GM18873 (cell line): ENCODE data around the gene ALOX15.
"Not testable (repeated sequence)": the region's sequence is repeated elsewhere in the genome, so short reads cannot be mapped to it uniquely, and the experiment has no call there.

Experiments
- ATAC-seq: cut with Tn5 transposase; IDR thresholded peaks from one replicate; pipeline ENCODE4 v1.9.1; 2021; ENCODE audit warnings: mild to moderate bottlenecking, moderate library complexity, moderate number of reproducible peaks; ENCODE audit not compliant: unreplicated experiment, low FRiP score

Gene ALOX15

DNA sequence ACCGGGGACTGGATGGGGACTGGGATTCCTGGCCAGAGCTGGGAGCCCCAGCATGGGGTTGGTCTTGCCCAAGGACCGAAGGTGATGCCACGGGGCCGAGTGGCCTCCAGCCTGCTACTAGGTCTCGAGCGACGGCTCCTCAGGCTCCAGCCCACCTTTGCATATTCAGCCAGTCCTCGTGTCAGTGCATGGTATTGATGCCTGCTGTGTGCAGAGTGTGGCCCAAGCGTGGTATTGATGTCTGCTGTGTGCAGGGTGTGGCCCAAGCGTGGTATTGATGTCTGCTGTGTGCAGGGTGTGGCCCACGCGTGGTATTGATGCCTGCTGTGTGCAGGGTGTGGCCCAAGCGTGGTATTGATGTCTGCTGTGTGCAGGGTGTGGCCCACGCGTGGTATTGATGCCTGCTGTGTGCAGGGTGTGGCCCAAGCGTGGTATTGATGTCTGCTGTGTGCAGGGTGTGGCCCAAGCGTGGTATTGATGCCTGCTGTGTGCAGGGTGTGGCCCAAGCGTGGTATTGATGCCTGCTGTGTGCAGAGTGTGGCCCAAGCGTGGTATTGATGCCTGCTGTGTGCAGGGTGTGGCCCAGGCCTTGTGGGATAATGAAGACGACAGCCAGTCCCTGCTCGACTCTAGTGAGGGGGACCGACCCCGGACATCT, 45.7 kb downstream of the ALOX15 start:
- not testable (repeated sequence) for ATAC-seq

DNA sequence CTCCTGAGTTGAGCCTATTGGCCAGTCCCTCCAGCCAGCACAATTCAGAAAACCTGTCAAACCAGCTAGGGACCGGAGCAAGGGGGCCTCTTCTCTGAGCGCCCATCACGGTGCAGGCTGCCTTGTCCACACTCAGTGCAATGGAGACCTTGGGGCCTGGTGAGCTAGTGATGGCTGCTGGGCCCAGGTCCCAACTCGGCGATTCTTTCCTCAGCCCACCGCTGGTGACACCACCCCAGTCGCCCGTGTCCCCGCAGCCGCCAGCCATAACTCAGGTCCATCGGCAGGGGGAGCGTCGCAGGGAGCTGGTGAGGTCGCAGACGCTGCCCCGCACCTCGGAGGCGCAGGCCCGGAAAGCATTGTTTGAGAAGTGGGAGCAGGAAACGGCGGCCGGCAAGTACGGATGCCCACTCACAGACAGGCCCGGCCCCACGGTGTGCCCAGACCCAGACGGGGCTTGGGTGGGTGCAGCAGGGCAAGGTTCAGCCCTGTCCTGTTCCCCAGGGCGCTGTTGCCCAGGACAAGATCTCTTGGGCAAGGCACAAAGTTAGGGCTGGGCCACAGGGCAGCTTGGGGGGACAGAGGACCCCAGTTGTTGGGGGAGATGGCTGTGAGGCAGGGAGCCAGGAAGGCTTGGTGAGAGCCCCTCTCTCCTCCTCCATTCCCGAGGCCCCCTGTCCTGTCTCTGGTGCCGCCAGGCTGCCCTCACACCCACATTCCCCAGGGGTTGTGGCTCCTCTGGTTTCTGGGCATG, 46.4 kb downstream of the ALOX15 start:
- no peak for ATAC-seq

DNA sequence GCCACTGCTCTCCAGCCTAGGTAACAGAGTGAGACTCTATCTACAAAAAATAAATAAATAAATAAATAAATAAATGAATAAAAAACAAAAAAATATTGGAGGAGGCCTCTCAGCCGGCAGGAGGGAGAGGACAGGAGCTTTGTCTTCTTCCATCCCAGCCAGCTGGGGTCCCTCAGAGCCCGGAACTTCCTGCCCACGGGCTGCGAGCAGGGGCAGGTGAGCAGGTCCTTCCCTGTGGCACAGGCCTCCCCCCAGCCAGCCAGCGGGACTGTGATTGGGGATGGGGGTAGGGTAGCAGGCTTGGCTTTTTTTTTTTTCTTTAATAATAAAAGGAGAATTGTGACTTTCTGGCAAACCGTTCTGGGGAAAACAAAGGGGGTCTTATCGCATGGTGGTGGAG, 47.1 kb downstream of the ALOX15 start:
- no peak for ATAC-seq

DNA sequence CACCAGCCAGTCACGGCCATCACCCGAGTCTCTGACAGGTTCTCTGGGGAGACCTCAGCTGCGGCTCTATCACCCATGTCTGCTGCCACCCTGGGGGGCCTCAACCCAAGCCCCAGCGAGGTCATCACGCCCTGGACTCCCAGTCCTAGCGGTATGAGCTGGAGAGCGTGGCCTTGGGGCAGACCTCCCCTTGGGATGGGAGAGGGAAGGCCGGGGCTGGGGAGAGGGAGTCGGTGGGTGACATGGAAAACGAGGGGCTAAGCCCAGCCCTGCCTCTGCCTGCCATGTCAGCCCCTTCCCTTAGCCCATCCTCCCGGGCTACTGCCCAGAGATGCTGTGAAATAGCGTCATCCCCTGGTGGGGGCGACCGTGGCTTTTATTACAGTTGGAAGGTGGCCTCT, 48.5 kb downstream of the ALOX15 start:
- ATAC-seq = no peak

DNA sequence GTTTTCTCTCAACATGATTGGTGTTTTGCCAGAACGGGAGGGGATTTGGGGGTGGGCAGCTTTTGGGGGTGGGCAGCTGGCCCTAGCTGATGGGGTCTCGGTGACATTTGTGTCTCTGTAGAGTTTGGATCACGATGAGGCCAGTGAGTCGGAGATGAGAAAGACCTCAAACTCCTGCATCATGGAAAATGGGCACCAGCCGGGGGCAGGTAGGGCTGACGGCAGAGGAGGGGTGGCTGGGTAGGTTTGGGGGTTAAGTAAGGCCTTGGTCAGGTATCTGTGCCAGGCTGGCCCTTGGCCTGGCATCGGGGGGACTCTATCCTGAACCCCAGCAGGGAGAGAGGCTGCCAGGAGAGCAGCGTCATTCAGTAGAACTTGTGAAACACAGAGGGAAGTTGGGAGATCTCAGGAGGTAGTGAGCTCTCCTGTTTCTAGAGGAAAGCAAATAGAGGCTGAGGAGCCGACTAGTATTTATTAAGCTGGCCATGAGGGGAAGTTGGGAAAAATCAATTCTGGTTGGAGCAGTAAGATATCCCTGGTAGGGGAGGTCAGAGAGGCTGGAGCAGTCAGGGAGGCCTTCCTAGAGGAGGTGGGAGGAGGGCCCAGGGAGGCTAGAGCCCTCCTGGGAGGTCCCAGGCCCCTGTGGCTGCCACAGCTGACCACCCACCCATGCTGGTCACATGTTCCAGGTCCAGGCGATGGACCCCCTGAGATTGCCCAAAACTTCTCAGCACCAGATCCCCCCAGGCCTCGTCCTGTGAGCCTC, 49.1 kb downstream of the ALOX15 start:
- ATAC-seq = no peak

DNA sequence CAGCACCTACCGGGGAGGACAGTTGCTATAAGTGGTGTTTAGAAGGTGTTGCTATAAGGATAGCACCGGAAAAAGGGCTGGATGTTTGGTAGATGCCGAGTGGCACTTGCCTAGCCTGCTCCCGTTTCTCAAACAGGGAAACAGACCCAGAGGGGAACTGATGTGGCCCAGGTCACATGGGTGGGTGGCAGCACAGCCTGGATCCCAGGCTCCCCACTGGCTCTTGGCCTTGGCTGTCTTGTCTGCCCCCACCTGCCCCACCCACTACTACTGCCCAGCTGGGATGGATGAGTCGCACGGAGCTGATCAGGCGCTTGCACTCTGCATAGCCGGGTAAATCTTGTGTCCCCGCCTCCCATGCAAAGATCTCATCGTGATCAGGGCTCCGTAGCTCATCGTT, 49.9 kb downstream of the ALOX15 start:
- no peak for ATAC-seq

DNA sequence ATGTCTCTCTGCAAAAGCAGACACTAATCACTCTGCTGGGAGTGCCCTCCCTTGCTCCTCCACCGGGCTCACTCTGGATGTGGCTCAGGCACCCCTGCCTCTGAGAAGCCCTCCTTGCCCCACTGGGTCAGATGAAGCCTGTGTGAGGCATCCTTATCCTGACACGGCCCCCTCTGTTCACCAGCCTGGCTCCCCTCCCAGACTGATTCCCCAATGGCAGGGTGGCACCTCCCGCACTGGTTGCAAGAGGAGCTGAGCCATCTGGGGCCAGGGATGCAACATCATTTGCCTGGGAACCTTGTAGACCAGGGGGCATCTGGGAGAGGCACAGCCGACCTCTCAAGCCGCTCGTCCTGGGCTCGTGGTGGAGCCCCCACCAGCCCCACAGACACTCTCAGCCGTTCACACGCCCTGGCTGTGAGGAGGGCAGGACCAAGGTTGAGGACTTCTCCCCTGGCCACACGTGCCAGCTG, 50.5 kb downstream of the ALOX15 start:
- ATAC-seq = no peak

DNA sequence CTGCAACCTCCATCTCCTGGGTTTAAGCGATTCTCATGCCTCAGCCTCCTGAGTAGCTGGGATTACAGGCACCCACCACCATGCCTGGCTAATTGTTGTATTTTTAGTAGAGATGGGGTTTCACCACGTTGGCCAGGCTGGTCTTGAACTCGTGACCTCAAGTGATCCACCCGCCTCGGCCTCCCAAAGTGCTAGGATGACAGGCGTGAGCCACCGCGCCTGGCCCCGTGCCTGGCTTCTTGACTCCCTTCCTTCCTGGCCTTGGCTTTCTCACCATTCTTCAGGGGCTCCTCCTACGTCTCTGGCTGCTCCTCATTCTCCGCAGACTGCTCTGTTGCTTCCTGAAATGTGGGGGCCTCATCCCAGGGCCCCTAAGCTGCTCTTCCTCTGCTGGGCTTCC, 51.4 kb downstream of the ALOX15 start:
- not testable (repeated sequence) for ATAC-seq

DNA sequence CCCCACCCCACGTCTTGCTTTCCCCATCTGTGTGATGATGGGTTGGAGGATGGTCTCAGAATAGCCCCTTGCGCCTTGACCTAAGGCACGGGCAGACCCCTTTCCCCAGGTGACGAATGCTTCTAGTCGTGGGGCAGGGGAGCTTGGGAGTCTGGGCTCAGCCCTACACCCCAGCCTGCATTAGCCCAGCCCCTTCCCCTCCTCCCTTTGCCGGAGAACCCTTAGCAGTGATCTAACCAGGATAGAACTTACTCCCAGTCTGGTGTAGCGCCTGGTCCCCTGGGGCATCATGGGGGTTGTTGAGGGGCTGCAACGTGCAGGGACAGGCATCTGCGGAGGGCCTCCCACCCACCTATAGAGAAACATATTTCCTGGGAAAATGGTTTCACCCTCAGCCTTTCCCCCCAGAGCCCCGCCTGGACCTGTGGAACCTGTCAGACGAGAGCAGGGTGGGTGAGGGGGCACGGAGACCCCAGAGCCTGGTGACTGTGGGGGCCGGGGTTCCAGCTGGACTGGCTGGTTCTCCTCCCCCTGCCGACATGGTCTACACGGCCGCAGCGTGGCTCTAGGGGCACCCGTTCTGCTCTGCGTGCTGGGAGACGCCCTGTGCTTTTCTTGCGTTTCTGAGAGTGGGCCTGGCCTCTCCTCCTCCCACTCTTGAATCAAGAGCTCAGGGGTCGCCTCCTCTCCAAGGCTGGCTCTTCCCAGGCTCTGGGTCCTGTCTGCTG, 52.4 kb downstream of the ALOX15 start:
- ATAC-seq = no peak

DNA sequence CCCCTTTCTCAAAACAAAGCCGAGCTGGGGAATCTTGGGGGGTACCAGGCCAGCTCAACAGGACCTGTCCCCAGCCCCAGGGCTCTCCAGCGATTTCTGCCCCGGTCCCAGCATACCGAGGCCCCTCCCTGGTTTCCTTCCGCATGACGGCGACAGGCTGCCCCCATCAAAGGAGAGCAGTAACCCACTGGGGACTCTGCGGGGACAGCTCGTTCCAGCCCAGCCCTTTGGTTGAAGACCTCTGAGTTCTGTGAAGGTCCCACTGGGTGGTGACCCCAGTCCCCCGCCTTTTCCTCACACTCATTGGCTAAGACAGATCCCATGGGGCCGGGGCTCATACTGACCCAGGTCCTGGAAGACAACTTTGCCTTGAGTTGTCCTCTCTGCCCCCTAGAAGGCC, 53.1 kb downstream of the ALOX15 start:
- ATAC-seq = no peak

DNA sequence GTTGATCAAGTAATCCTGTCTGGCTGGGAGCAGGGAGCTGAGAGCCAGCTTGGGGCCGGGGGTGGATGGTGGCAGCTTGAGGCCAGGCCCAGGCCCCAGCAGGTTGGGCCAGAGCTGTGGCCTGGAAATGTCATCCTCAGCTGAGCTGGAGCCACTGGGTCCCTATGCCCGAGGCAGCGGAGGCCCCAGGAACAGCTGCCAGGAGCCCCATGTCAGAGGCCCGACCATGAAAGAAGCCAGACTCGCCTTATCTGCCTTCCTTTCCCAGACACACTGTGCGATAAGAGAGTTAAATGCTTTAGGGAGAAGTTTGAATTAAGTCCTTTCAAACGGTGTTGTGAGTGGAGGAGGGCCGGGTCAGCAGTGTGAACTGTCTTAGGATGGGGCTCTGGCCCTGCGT, 53.7 kb downstream of the ALOX15 start:
- ATAC-seq = no peak

DNA sequence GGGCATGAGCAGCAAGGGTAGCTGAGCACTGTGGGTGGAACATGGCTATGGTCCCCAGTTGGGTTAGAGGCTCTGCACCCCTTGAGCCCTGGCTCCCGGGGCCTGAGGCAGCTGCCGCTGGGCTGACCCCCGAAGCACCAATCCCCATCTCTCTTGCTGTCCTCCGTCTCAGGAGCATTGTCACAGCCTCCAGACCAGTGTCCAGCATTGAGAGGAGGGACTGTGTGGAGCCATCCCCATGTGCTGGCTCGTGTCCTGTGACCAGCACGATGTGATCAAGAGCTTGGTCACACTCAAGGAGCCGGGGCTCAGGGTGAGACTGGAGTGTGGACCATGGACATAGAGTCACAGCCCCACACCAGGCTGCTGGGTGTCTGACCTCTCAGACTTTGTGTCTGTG, 54.3 kb downstream of the ALOX15 start:
- ATAC-seq = no peak

DNA sequence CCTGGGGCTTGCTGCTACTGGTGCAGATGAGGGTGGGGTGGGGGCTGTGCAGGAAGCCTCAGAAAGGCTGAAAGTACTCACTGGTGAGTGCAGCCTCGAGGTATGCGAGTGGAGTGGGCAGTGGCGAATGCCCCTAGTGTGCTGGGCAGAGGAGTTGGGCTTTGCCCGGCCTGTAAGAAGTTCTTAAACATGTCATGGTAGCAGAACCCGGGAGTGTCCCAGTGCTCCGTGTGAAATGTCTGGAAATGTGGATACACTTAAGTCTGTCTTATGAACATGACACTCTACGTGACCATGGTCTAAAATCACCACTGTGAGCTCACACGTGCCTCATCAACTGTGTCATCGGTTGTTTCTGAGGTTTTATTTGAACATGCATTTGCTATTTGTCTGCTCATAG, 55.4 kb downstream of the ALOX15 start:
- no peak for ATAC-seq

DNA sequence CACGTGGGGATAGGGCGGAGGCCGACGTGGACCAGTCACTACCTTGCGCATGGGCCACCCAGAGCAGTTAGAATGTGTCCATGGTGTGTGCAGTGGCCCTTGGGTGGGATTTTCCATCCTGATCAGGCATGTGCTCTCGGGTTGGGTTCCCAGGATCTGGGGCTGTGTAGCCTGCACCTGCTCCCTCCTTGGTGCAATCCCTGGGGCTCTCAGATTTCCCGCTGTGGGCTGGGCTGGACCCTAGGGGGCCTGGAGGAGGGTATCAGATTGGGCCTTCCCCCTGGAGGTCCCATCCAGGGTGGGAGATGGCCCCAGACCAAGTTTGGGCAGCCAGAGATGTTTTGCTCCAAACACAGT, 55.9 kb downstream of the ALOX15 start:
- no peak for ATAC-seq

DNA sequence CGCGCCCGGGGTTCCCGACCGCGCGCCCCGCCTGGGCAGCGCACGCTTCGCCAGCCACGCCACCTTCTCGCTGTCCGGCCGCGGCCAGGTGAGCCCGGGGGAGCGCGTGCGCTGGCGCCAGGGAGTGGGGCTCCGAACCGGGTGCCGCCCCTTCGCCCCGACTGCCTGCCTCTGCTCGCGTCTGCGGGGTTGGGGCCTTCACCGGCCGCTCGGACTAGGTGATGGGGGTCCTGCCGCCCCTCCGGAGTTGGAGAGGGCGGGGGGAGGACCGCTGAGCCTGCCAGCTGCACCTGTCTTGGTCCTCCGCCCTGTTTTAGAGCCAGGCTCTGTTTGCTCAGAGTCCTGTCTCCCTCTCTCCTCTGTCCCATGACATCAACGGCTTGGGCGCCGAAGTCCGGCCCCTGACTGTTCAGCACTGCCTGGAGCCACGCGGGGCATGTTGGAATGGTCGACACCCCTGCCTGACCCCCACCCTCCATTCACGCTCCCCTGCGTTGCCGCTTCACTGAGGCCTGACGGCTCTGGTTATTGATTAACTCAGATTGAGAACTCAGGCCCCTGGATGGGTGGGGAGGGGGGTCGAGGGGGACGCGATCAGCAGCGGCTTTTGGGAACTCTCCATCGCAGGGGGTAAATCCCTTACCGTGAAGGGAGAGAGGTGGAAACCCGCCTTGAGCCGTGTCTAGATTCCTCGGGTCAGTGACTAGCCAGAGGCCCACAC, 56.4 kb downstream of the ALOX15 start:
- ATAC-seq = no peak

DNA sequence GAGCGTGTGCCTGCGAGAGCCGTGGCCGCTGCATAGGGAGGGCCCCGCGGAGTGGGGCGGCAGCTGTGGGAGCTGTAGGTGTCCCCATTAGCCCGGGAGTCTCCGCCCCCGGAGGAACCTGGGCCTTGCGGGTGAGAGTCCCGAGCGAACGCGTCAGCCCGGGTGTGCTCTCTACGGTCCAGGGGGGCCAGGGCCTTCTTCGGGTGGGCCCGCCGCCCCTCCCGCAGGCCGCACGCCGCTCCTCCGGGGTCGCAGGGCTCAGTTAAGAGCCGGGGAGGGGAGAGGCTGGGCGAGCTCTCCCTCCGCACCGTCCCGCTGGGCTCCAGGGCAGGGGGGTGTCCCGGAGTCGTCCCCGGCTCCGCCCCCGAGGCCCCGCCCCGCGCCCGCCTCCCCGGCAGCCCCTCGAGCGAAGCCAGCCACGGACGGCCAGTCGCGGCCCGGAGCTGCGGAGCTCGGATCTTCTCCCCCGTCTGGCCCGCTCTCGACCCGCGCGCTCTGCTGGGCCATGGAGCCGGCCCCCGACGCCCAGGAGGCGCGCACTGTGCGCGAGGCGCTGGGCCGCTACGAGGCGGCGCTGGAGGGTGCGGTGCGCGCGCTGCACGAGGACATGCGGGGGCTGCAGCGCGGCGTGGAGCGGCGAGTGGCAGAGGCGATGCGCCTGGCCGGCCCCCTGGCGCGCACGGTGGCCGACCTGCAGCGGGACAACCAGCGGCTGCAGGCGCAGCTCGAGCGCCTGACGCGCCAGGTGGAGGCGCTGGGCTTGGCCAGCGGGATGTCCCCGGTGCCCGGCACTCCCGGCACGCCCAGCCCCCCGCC, 57.2 kb downstream of the ALOX15 start, which contains the start of gene SMTNL2:
SMTNL2 (plus strand) TSS at position 429 of the 816 bp plus-strand sequence; CDS start at position 506, 77 bp downstream.
- no peak for ATAC-seq

DNA sequence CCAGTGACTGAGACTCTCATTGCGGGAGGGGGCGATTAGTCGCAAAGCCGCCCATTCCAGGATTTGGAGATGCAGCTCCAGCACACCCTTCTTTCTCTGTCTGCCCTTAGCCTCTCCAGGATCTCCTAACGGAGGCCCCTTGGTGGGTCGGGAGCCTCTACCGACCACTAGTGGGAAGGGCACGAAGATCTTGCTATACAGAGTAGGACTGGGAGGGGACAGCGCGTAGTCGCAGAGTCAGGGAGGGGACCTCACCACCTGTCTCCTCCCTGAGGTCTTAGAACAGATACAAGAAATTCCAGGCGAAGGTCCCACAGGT, 57.7 kb downstream of the ALOX15 start:
- ATAC-seq = no peak

DNA sequence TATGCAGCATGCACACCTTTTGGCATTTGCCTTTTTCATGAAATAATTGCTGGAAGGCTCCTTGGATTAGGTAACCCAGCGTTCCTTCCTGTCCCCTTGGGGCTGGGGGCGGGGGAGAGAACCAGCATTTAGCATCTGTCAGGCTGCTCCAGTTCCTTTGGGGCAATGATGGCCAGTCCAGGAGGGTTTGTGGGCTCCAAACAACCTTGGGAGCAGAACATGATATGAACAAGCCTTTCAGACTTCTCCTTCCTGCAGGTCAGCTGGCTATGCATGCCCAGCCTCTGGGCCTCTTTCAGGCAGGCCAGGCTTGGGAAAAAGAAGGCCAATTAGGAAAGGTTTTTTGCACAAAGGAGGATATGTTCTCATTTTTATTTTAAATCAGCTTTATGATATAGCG, 58.3 kb downstream of the ALOX15 start:
- ATAC-seq = no peak

DNA sequence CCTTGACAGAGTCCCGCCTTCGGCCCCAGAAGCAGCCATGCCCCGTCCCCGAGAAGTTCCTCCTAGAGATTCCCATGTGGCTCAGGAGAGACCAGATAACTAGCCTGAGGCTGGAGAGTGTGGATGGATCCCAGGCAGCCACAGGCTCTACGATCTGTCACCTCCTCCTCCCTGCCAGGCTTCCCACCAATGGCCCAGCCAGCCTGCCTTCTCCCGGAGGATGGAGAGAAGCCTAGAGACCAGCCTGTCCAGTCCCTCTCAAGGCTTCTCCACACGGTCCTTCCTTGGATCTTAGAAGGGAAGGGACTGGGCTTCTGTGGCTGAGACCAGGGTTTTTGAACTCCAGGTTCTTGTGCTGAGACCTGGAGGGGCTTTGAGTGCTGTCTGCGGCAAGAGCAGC, 58.8 kb downstream of the ALOX15 start:
- ATAC-seq = no peak
